ENCODE results near the gene GLOD4. TPM values are rescaled to one million over a fixed set of nuclear protein-coding genes. Genes with fewer than 3 reads are reported as not detected.

GLOD4 gene
- polyA plus RNA-seq, 3 donors, result 41.8 to 50.7 (median 50.6) TPM

GRCh38 chr17:742147-742793 lies 39.8 kb downstream of the GLOD4 start:
- Histone ChIP-seq H3K27ac (ENCODE audit: low read depth in 1 of 2, low read length in 2 of 2) (no peak overlapping the region), H3K4me1 (ENCODE audit: control insufficient read depth in 1 of 2, insufficient read depth in 2 of 2, low read length in 2 of 2) (peaks cover 18% of the 10 kb centered on the region in 2 donors), H3K36me3 (replicated peaks in 1 of 2; ENCODE audit: control insufficient read depth in 1 of 2, insufficient read depth in 2 of 2, low read length in 2 of 2) (peaks cover 36 to 54% of the 10 kb centered on the region in 2 donors), H3K4me3 (replicated peaks in 1 of 3; ENCODE audit: low read depth in 2 of 3, low read length in 3 of 3) (no peak overlapping the region), H3K4me2 (replicated peaks; ENCODE audit: extremely low read depth, low read length, poor library complexity, severe bottlenecking) (no peak overlapping the region), H3K9ac (ENCODE audit: insufficient read depth, low read length, poor library complexity, severe bottlenecking) (no peak overlapping the region), H2AFZ (ENCODE audit: insufficient read depth, low read depth, low read length, poor library complexity, severe bottlenecking) (no peak overlapping the region), H3K79me2 (ENCODE audit: insufficient read depth, low read length) (peaks cover 7% of the 10 kb centered on the region), H4K20me1 (ENCODE audit: insufficient read depth, low read length) (no peaks in the 10 kb centered on the region), H3K9me3 (replicated peaks in 1 of 2; ENCODE audit: control insufficient read depth in 1 of 2, insufficient read depth in 1 of 2, low read length in 2 of 2) (no peaks in the 10 kb centered on the region), H3K27me3 (ENCODE audit: control insufficient read depth in 2 of 2, insufficient read depth in 2 of 2, low read length in 2 of 2) (no peaks in the 10 kb centered on the region)
- Mint-ChIP-seq H3K36me3 (peaks cover 61 to 62% of the 10 kb centered on the region in 2 donors), H3K9me3 (no peaks in the 10 kb centered on the region), H3K4me1 (peaks cover 18% of the 10 kb centered on the region), H3K4me3 (no peak overlapping the region), H3K27me3 (ENCODE audit: low read depth in 3 of 3) (peaks cover 0 to 2% (median 0%) of the 10 kb centered on the region in 3 donors), H3K27ac (no peak overlapping the region)
- intact Hi-C loops (cut with micrococcal nuclease), result no loop called here
- whole genome bisulfite sequencing (ENCODE audit: insufficient coverage), result 97% methylated on average over 9 of the region's 11 CpGs
- no peak for DNase-seq
- no peak for TF ChIP-seq CTCF (IDR thresholded peaks at IDR 0.05)

- H3K4me1 Mint-ChIP-seq, result peaks cover 18% of the 10 kb centered on the region
- Histone ChIP-seq H3K36me3 (replicated peaks in 1 of 2; ENCODE audit: control insufficient read depth in 1 of 2, insufficient read depth in 2 of 2, low read length in 2 of 2) (peaks cover 18 to 36% of the 10 kb centered on the region in 2 donors), H3K79me2 (ENCODE audit: insufficient read depth, low read length) (no peaks in the 10 kb centered on the region), H3K4me2 (replicated peaks; ENCODE audit: extremely low read depth, low read length, poor library complexity, severe bottlenecking) (peak overlapping the region; percentile 34), H3K27ac (ENCODE audit: low read depth in 1 of 2, low read length in 2 of 2) (peak overlapping the region; percentile 70 to 78), H3K27me3 (ENCODE audit: control insufficient read depth in 2 of 2, insufficient read depth in 2 of 2, low read length in 2 of 2) (no peaks in the 10 kb centered on the region), H3K9ac (ENCODE audit: insufficient read depth, low read length, poor library complexity, severe bottlenecking) (no peak overlapping the region), H3K9me3 (replicated peaks in 1 of 2; ENCODE audit: control insufficient read depth in 1 of 2, insufficient read depth in 1 of 2, low read length in 2 of 2) (no peaks in the 10 kb centered on the region), H3K4me1 (ENCODE audit: control insufficient read depth in 1 of 2, insufficient read depth in 2 of 2, low read length in 2 of 2) (peaks cover 18% of the 10 kb centered on the region in 2 donors), H2AFZ (ENCODE audit: insufficient read depth, low read depth, low read length, poor library complexity, severe bottlenecking) (peak overlapping the region; percentile 54), H3K4me3 (replicated peaks in 1 of 3; ENCODE audit: low read depth in 2 of 3, low read length in 3 of 3) (peak overlapping the region in 1 of 3 experiments; percentile 46), H4K20me1 (ENCODE audit: insufficient read depth, low read length) (no peaks in the 10 kb centered on the region)
- peaks cover 0 to 2% (median 0%) of the 10 kb centered on the region in 3 donors for H3K27me3 Mint-ChIP-seq (ENCODE audit: low read depth in 3 of 3)
- H3K36me3 Mint-ChIP-seq, result peaks cover 43 to 44% of the 10 kb centered on the region in 2 donors
- peak; percentile 88 to 97 (median 89) for DNase-seq
- peak overlapping the region; percentile 76 to 94 (median 91) for H3K27ac Mint-ChIP-seq
- intact Hi-C loops (cut with micrococcal nuclease), result no loop called here
- H3K9me3 Mint-ChIP-seq, result peaks cover 0 to 1% (median 0%) of the 10 kb centered on the region in 7 donors
- peak overlapping the region; percentile 67 to 82 for H3K4me3 Mint-ChIP-seq
- 8% methylated on average over 13 of the region's 18 CpGs for WGBS (ENCODE audit: insufficient coverage)
- TF ChIP-seq CTCF (IDR thresholded peaks at IDR 0.05), result no peak
These were observed 41.7 kb downstream of the GLOD4 start for GRCh38 chr17:740240-741017.
